Measurements from ENCODE around the gene SZT2. TPM values are rescaled to one million over a fixed set of nuclear protein-coding genes. Genes with fewer than 3 reads are reported as not detected.
A peak's percentile ranks its signal among the peaks of the same experiment; 100 is the strongest.
"Not testable (repeated sequence)": the region's sequence is repeated elsewhere in the genome, so short reads cannot be mapped to it uniquely, and the experiment has no call there.

Gene SZT2
- total RNA-seq, 6 experiments from 2014 or later: 17.2 to 21.8 (median 21.3) TPM

DNA sequence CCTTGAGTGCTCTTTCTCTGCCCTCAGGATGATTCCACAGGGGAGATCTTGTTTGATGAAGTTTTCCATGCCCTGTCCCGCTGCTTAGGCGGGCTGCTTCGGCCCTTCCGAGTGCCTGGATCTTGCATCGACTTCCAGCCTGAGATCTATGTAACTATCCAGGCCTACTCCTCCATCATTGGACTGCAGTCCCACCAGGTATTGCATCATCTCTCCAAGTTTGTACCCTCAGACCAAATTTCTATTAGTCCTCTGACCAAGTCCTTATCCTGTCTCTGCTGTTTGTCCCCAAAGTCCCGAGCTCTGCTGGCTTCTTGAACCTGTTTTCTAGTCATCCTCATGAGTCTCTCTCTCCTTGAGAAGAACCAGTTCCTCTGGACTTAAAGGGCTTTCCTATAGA lies 14.7 kb downstream of the SZT2 start:
- no peaks in the 10 kb centered on the region for H3K27me3 Mint-ChIP-seq (ENCODE audit: insufficient read depth)
- peaks cover 5% of the 10 kb centered on the region; the same call in 1 of the 2 replicates for H3K4me1 Mint-ChIP-seq (ENCODE audit: low read depth)
- DNase-seq: no peak
- H3K36me3 Mint-ChIP-seq (ENCODE audit: low read depth): peaks cover 39% of the 10 kb centered on the region
- H3K27ac Mint-ChIP-seq: no peak overlapping the region
- no peak overlapping the region for H3K4me3 Mint-ChIP-seq
- no peaks in the 10 kb centered on the region for H3K9me3 Mint-ChIP-seq
- TF ChIP-seq, protein P1, sequence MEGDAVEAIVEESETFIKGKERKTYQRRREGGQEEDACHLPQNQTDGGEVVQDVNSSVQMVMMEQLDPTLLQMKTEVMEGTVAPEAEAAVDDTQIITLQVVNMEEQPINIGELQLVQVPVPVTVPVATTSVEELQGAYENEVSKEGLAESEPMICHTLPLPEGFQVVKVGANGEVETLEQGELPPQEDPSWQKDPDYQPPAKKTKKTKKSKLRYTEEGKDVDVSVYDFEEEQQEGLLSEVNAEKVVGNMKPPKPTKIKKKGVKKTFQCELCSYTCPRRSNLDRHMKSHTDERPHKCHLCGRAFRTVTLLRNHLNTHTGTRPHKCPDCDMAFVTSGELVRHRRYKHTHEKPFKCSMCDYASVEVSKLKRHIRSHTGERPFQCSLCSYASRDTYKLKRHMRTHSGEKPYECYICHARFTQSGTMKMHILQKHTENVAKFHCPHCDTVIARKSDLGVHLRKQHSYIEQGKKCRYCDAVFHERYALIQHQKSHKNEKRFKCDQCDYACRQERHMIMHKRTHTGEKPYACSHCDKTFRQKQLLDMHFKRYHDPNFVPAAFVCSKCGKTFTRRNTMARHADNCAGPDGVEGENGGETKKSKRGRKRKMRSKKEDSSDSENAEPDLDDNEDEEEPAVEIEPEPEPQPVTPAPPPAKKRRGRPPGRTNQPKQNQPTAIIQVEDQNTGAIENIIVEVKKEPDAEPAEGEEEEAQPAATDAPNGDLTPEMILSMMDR (IDR thresholded peaks at IDR 0.05): no peak

DNA sequence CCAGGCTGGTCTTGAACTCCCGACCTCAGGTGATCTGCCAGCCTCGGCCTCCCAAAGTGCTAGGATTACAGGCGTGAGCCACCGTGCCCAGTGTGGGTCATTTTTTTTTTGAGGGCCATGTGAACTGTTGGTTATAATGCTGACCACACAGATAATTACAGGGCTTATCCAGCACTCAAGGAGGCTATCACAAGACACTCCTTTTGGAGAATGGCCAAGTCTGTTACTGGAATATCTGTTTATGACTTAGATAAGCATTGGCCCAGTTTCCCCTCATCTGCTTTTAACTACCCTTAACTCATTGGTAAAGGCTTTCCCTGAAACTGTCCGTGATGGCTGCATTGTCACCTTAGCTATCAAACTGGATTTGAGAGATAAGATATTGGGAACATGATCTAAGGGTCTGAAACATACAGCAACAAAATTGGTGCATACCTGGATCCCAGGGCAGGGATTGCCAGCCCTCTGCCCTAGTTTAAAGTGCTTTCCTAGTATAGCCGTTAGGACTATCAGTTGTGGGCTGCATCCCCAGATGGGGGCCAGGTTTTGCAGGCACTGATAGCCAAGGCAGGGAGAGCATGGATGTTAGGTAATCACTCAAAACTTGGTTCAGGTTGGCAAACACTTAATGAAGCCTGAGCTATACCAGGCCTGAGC lies 15.6 kb downstream of the SZT2 start:
- Mint-ChIP-seq H3K4me3 (no peak overlapping the region), H3K27ac (no peak overlapping the region), H3K36me3 (ENCODE audit: low read depth) (peaks cover 48% of the 10 kb centered on the region)

DNA sequence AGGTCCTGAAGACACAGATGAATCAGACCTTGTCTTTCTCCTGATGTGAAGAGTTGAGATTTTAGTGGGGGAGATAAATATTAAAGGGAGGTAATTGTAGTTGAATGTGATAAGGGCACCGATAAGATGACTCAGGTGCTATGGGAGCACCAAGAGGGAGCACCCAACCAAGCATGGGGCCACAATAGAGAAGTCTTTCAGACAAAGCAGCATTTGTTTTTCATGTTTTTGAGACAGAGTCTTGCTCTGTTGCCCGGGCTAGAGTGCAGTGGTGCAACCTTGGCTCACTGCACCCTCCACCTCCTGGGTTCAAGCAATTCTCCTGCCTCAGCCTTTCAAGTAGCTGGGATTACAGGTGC lies 16.2 kb downstream of the SZT2 start:
- H3K4me1 Mint-ChIP-seq (ENCODE audit: low read depth): peaks cover 12% of the 10 kb centered on the region; the same call in 1 of the 2 replicates
- DNase-seq: no peak
- no peaks in the 10 kb centered on the region for H3K27me3 Mint-ChIP-seq (ENCODE audit: insufficient read depth)
- H3K27ac Mint-ChIP-seq: no peak overlapping the region
- peaks cover 53% of the 10 kb centered on the region for H3K36me3 Mint-ChIP-seq (ENCODE audit: low read depth)
- H3K9me3 Mint-ChIP-seq: no peaks in the 10 kb centered on the region
- TF ChIP-seq, protein P1 (IDR thresholded peaks at IDR 0.05): no peak
- no peak overlapping the region for H3K4me3 Mint-ChIP-seq

More for the DNA sequence above, 15.6 kb downstream of the SZT2 start:
- no peak for DNase-seq
- H3K4me1 Mint-ChIP-seq (ENCODE audit: low read depth): peaks cover 12% of the 10 kb centered on the region; the same call in 1 of the 2 replicates
- no peaks in the 10 kb centered on the region for H3K9me3 Mint-ChIP-seq
- TF ChIP-seq, protein P1 (IDR thresholded peaks at IDR 0.05): no peak
- H3K27me3 Mint-ChIP-seq (ENCODE audit: insufficient read depth): no peaks in the 10 kb centered on the region

DNA sequence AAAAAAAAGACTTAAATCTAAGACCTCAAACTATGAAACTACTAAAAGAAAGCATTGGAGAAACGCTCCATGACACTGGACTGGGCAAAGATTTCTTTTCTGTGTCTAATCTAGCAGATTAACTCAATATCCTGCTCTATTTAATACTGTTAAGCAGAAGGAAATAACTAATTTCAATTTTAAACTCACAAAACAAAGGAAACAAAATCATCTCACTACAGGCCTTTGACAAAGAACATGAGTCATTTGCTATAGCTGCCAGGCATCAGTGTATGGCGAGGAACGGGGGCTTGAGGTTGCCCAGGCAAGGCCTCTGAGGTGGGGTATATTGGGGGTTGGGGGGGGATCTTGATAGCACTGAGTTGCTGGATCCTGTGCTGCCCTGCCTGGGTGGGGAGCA lies 20.9 kb downstream of the SZT2 start:
- Mint-ChIP-seq H3K9me3 (no peaks in the 10 kb centered on the region), H3K4me3 (no peak overlapping the region), H3K4me1 (ENCODE audit: low read depth) (peaks cover 27% of the 10 kb centered on the region), H3K27me3 (ENCODE audit: insufficient read depth) (peaks cover 4% of the 10 kb centered on the region), H3K36me3 (ENCODE audit: low read depth) (peaks cover 57% of the 10 kb centered on the region), H3K27ac (no peak overlapping the region)
- TF ChIP-seq, protein P1 (IDR thresholded peaks at IDR 0.05): no peak
- DNase-seq: no peak

DNA sequence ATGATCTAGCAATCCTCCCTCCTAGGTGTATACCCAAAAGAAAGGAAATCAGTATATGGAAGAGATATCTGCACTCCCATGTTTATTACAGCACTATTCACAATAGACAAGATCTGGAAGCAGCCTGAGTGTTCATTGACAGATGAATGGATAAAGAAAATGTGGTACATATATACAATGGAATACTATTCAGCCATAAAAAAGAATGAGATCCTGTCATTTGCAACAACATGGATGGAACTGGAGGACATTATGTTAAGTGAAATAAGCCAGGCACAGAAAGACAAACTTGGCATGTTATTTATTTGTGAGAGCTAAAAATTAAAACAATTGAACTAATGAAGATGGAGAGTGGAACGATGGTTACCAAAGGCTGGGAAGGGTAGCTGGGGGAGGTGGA lies 23.7 kb downstream of the SZT2 start:
- not testable (repeated sequence) for H3K27me3 Mint-ChIP-seq (ENCODE audit: insufficient read depth); DNase-seq; H3K4me3 Mint-ChIP-seq; H3K9me3 Mint-ChIP-seq
- Mint-ChIP-seq H3K4me1 (ENCODE audit: low read depth) (peaks cover 27% of the 10 kb centered on the region), H3K36me3 (ENCODE audit: low read depth) (peaks cover 46% of the 10 kb centered on the region), H3K27ac (peak overlapping the region; percentile 29; the same call in 1 of the 2 replicates)

DNA sequence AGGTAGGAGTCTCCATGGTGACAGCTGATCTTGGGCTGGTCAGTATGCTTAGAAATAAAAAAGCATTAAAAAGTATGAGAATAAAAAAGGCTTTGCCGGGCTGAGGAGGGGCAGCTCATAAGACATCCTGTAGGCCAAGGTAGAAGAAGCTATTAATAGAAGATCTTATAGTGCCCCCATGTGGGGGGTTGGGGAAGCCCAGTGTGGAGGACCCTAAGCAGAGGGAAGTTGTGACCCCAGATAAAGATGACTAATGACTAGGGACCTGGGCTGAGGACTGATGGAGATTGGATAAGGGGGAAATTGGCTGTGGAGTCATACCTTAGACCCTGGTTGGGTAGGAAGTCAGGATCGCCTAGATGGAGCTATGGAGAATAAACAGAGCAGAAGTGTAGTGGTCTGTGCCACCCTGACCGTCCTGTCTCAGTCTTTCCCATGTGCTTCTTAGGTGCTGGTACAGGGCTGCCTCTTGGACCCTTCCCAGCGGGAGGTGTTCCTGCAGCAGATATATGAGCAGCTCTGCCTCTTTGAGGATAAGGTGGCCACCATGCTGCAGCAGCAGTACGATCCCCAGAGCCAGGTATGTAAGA lies 25.0 kb downstream of the SZT2 start:
- H3K4me3 Mint-ChIP-seq: no peak overlapping the region

More for the DNA sequence above, 25.0 kb downstream of the SZT2 start:
- peak; percentile 28 for DNase-seq
- Mint-ChIP-seq H3K27ac (peak overlapping the region; percentile 17; the same call in 1 of the 2 replicates), H3K36me3 (ENCODE audit: low read depth) (peaks cover 33% of the 10 kb centered on the region), H3K9me3 (no peaks in the 10 kb centered on the region), H3K27me3 (ENCODE audit: insufficient read depth) (peaks cover 4% of the 10 kb centered on the region), H3K4me1 (ENCODE audit: low read depth) (peaks cover 18% of the 10 kb centered on the region)
- TF ChIP-seq, protein P1 (IDR thresholded peaks at IDR 0.05): peak; percentile 82
